Gastrocnemius medialis (tissue), 4 donors: ENCODE data around the gene RANBP17. TPM values are rescaled to one million over a fixed set of nuclear protein-coding genes. Genes with fewer than 3 reads are reported as not detected.

Experiments used
- ATAC-seq, 2 donors: fragments of 150-250 bp; one replicate each; pipeline ENCODE4 v1.9.1; 2016
- DNase-seq, 2 donors: peaks; one replicate each; pipeline ENCODE4 v3.0.0-alpha.2; 2019
- H3K27ac ChIP-seq, 4 donors: fragments of 200-600 bp; sonication (generic); 1 replicate in 1 of 4; 2 replicates in 3 of 4; pipeline ENCODE4 v1.5.1; 2016 to 2018; ENCODE audit warnings: mild to moderate bottlenecking in 2 of 4, moderate library complexity in 1 of 4
- H3K27me3 ChIP-seq, 3 donors: fragments of 200-600 bp; sonication (generic) in 2 of 3; 1 replicate in 1 of 3; 2 replicates in 2 of 3; pipeline versions ENCODE4 v1.5.1 to v1.6.0; 2016 to 2019; ENCODE audit warnings: mild to moderate bottlenecking in 1 of 3, moderate library complexity in 1 of 3
- H3K36me3 ChIP-seq, 2 donors: fragments of 200-600 bp; sonication (generic) in 1 of 2; one replicate each; pipeline ENCODE4 v1.5.1; 2017 to 2018
- H3K4me1 ChIP-seq, 2 donors: fragments of 200-600 bp; sonication (generic) in 1 of 2; one replicate each; pipeline ENCODE4 v1.5.1; 2016 to 2017; ENCODE audit warnings: mild to moderate bottlenecking in 2 of 2
- H3K4me3 ChIP-seq, 4 donors: fragments of 200-600 bp; sonication (generic) in 3 of 4; 1 replicate in 1 of 4; 2 replicates in 3 of 4; pipeline ENCODE4 v1.5.1; 2016 to 2019; ENCODE audit warnings: mild to moderate bottlenecking in 2 of 4
- H3K9me3 ChIP-seq, 3 donors: fragments of 200-600 bp; sonication (generic) in 2 of 3; 1 replicate in 1 of 3; 2 replicates in 2 of 3; pipeline ENCODE4 v1.5.1; 2016 to 2019
- POLR2A ChIP-seq, 2 donors: fragments of 450-650 bp; IDR thresholded peaks; one replicate each; pipeline ENCODE4 v1.6.1; 2017; ENCODE audit warnings: antibody characterized with exemption in 2 of 2, mild to moderate bottlenecking in 2 of 2, moderate library complexity in 2 of 2
- in situ Hi-C, 4 donors: fragments of 200-750 bp; cut with MboI; loops; one replicate each; pipeline versions ENCODE4 v1.15.0 to v1.8.0; 2017; ENCODE audit warnings: low sequenced_read_pairs in 4 of 4
- intact Hi-C: fragments of 100-400 bp; cut with DNase I; formaldehyde crosslinking; loops from one replicate; pipeline ENCODE4 v1.15.1; 2023; ENCODE audit warnings: low total_unique reads
- total RNA-seq, 4 donors: library from RNA; depleted of rRNA; stranded (reverse); fragments of >200 nt; gene quantifications; one replicate each; pipeline versions ENCODE4 v1.1.0 to v1.2.3, GENCODE V29; 2016
- TF ChIP-seq, protein P1 (sequence below), 5 experiments: fragments of 450-650 bp in 3 of 5; fragments of 200-600 bp in 2 of 5; sonication (generic) in 2 of 5; IDR thresholded peaks in 4 of 5; conservative IDR thresholded peaks in 1 of 5; 1 replicate in 4 of 5; 2 replicates in 1 of 5; pipeline ENCODE4 v1.5.1; 2016 to 2019; ENCODE audit warnings: antibody characterized with exemption in 5 of 5, mild to moderate bottlenecking in 3 of 5, moderate library complexity in 3 of 5

Gene RANBP17
- total RNA-seq, 4 donors from 2014 or later, result 1.1 to 3.2 TPM; not detected in 2

DNA sequence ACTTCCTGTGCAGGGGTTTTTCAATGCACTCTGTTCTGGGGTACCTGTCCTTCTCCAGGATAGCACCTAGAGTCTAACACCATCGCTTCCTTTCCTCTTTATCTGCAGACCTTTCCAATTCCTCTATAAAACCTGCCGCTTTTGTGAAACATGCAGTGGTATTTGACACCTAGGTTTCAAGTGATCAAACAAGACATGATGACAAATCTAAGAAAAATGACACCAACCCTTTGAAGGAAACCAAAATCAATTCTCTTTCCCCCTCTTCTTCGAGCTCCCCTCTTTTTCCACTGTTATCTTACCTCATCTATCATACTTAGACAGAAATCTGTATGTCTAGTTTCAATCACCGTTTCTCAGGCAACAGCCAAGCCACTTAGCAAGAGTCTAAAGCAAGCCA, 25.6 kb upstream of the RANBP17 start:
- Histone ChIP-seq H3K27me3 (no peaks in the 10 kb centered on the region), H3K4me1 (no peaks in the 10 kb centered on the region), H3K4me3 (no peak overlapping the region), H3K9me3 (no peaks in the 10 kb centered on the region), H3K27ac (no peak overlapping the region), H3K36me3 (no peaks in the 10 kb centered on the region)
- intact Hi-C loops (no loop called here), in situ Hi-C loops (no loop called here)
- TF ChIP-seq, protein P1, sequence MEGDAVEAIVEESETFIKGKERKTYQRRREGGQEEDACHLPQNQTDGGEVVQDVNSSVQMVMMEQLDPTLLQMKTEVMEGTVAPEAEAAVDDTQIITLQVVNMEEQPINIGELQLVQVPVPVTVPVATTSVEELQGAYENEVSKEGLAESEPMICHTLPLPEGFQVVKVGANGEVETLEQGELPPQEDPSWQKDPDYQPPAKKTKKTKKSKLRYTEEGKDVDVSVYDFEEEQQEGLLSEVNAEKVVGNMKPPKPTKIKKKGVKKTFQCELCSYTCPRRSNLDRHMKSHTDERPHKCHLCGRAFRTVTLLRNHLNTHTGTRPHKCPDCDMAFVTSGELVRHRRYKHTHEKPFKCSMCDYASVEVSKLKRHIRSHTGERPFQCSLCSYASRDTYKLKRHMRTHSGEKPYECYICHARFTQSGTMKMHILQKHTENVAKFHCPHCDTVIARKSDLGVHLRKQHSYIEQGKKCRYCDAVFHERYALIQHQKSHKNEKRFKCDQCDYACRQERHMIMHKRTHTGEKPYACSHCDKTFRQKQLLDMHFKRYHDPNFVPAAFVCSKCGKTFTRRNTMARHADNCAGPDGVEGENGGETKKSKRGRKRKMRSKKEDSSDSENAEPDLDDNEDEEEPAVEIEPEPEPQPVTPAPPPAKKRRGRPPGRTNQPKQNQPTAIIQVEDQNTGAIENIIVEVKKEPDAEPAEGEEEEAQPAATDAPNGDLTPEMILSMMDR (IDR thresholded peaks at IDR 0.05 in 4 of 5, conservative IDR thresholded peaks at IDR 0.05 in 1 of 5), result no peak
- TF ChIP-seq POLR2A (IDR thresholded peaks at IDR 0.05), result no peak
- no peak for ATAC-seq
- DNase-seq, result no peak

- Histone ChIP-seq H3K4me3 (no peak overlapping the region), H3K27ac (no peak overlapping the region), H3K36me3 (no peaks in the 10 kb centered on the region), H3K4me1 (no peaks in the 10 kb centered on the region), H3K9me3 (no peaks in the 10 kb centered on the region), H3K27me3 (peaks cover 0 to 2% (median 0%) of the 10 kb centered on the region in 3 donors)
- DNase-seq, result no peak
- TF ChIP-seq, protein P1 (IDR thresholded peaks at IDR 0.05 in 4 of 5, conservative IDR thresholded peaks at IDR 0.05 in 1 of 5), result no peak
- no peak for TF ChIP-seq POLR2A (IDR thresholded peaks at IDR 0.05)
- ATAC-seq, result no peak
- intact Hi-C loops, result no loop called here
- in situ Hi-C loops, result no loop called here
These were observed 17.9 kb upstream of the RANBP17 start for GRCh38 chr5:170843870-170844269.

- H3K4me1 ChIP-seq, result no peaks in the 10 kb centered on the region
These were observed 17.2 kb upstream of the RANBP17 start for GRCh38 chr5:170844651-170845050.

DNA sequence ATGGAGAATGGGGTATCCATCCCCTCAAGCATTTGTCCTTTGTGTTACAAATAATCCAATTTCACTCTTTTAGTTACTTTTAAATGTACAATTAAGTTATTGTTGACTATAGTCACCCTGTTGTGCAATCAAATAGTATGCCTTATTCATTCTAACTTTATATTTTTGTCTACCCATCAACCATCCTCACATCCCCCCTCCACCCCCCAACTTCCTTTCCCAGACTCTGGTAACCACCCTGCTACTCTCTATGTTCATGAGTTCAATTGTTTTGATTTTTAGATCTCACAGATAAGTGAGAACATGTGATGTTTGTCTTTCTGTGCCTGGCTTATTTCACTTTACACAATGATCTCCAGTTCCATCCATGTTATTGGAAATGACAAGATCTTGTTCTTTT, 15.4 kb upstream of the RANBP17 start:
- no peaks in the 10 kb centered on the region for H3K36me3 ChIP-seq
- in situ Hi-C loops, result no loop called here
- intact Hi-C loops, result no loop called here
- H3K4me3 ChIP-seq, result no peak overlapping the region
- no peaks in the 10 kb centered on the region for H3K9me3 ChIP-seq
- H3K27ac ChIP-seq, result no peak overlapping the region
- ATAC-seq, result no peak
- peaks cover 0 to 2% (median 0%) of the 10 kb centered on the region in 3 donors for H3K27me3 ChIP-seq
- H3K4me1 ChIP-seq, result no peaks in the 10 kb centered on the region
- DNase-seq, result no peak
- TF ChIP-seq, protein P1 (IDR thresholded peaks at IDR 0.05 in 4 of 5, conservative IDR thresholded peaks at IDR 0.05 in 1 of 5), result no peak

More at GRCh38 chr5:170844651-170845050, 17.2 kb upstream of the RANBP17 start:
- intact Hi-C loops, result no loop called here
- TF ChIP-seq POLR2A (IDR thresholded peaks at IDR 0.05), result no peak
- TF ChIP-seq, protein P1 (IDR thresholded peaks at IDR 0.05 in 4 of 5, conservative IDR thresholded peaks at IDR 0.05 in 1 of 5), result no peak
- peaks cover 0 to 2% (median 0%) of the 10 kb centered on the region in 3 donors for H3K27me3 ChIP-seq
- ATAC-seq (no peak), DNase-seq (no peak)
- H3K9me3 ChIP-seq, result no peaks in the 10 kb centered on the region
- H3K27ac ChIP-seq, result no peak overlapping the region
- in situ Hi-C loops, result no loop called here
- H3K36me3 ChIP-seq, result no peaks in the 10 kb centered on the region
- no peak overlapping the region for H3K4me3 ChIP-seq

DNA sequence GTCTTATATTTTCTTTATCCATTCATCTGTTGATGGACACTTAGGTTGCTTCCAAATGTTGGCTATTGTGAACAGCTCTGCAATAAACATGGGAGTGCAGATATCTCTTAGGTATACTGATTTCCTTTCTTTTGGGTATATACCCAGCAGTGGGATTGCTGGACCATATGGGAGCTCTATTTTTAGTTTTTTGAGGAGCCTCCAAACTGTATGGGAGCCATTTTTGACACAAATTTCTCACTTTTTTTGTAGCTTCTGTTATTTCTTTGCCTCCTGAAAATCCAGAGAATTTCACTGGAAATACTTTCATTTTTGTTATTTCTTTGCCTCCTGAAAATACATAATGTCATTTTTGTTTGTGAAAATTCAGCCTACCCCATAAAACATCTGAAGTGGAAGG, 15.0 kb upstream of the RANBP17 start:
- no peak overlapping the region for H3K27ac ChIP-seq
- in situ Hi-C loops (no loop called here), intact Hi-C loops (no loop called here)
- no peaks in the 10 kb centered on the region for H3K9me3 ChIP-seq
- no peak for ATAC-seq
- TF ChIP-seq POLR2A (IDR thresholded peaks at IDR 0.05), result no peak
- TF ChIP-seq, protein P1 (IDR thresholded peaks at IDR 0.05 in 4 of 5, conservative IDR thresholded peaks at IDR 0.05 in 1 of 5), result no peak
- no peak for DNase-seq
- H3K4me1 ChIP-seq, result no peaks in the 10 kb centered on the region
- H3K27me3 ChIP-seq, result peaks cover 0 to 2% (median 0%) of the 10 kb centered on the region in 3 donors
- no peaks in the 10 kb centered on the region for H3K36me3 ChIP-seq
- no peak overlapping the region for H3K4me3 ChIP-seq
